GM12878 (cell line): Measurements from ENCODE around the gene IRGC. TPM values are rescaled to one million over a fixed set of nuclear protein-coding genes. Genes with fewer than 3 reads are reported as not detected.

Experiments used
- ATAC-seq: fragments of 200-7000 bp; cut with Tn5 transposase; 3 replicates; pipeline ENCODE4 v1.9.1; 2020; ENCODE audit warnings: mild to moderate bottlenecking, moderate library complexity
- BruUV-seq: library from RNA; stranded (reverse); fragments of 400-500 nt; replicated peaks from 2 replicates; lab custom pipeline; 2021; lab: Mats Ljungman, UMichigan
- CTCF ChIA-PET: fragments of 300-600 bp; sonication (Branson Sonifier 250); formaldehyde crosslinking; extraction: SDS; loops from one replicate; lab custom pipeline; 2021; ENCODE audit warnings: inconsistent platforms; lab: Yijun Ruan, JAX
- POLR2A ChIA-PET: fragments of 350-600 bp; formaldehyde crosslinking; extraction: SDS; loops from one replicate; lab custom pipeline; 2021; ENCODE audit warnings: inconsistent platforms; lab: Charles Lee
- RAD21 ChIA-PET: fragments of 300-600 bp; sonication (Branson Sonifier 250); formaldehyde crosslinking; loops from one replicate; lab custom pipeline; 2023; ENCODE audit warnings: antibody characterized with exemption; ENCODE audit not compliant: unreplicated experiment; lab: Charles Lee
- SMC1A ChIA-PET: fragments of 300-600 bp; sonication (Branson Sonifier 250); formaldehyde crosslinking; loops from one replicate; lab custom pipeline; 2023; ENCODE audit not compliant: unreplicated experiment, uncharacterized antibody; lab: Charles Lee
- DNase-seq: peaks from one replicate; pipeline ENCODE4 v3.0.0-alpha.2; 2011; ENCODE audit warnings: low read depth, low spot score
- FAIRE-seq: peaks from 3 replicates; lab custom pipeline; 2011; peaks lifted over from hg19 to GRCh38; lab: Jason Lieb, UNC
- H2AFZ ChIP-seq: 2 replicates; pipeline ENCODE4 v1.6.0; 2011; ENCODE audit warnings: low read depth, low read length, control low read depth; ENCODE audit not compliant: control insufficient read depth
- H3K27ac ChIP-seq: 2 replicates; pipeline ENCODE4 v1.5.1; 2011; ENCODE audit warnings: control low read depth; ENCODE audit not compliant: control insufficient read depth, insufficient read depth
- H3K27me3 ChIP-seq, 2 experiments: replicated peaks in 1 of 2; 2 replicates each; pipeline versions ENCODE4 v1.6.0 to v1.6.1; 2011; ENCODE audit warnings: low read length in 1 of 2; ENCODE audit not compliant: control insufficient read depth in 2 of 2, insufficient read depth in 2 of 2
- H3K36me3 ChIP-seq, 2 experiments: 2 replicates each; pipeline ENCODE4 v1.5.1; 2011; ENCODE audit warnings: low read length in 1 of 2; ENCODE audit not compliant: control insufficient read depth in 2 of 2, insufficient read depth in 2 of 2
- H3K4me1 ChIP-seq: 2 replicates; pipeline ENCODE4 v1.6.1; 2011; ENCODE audit warnings: mild to moderate bottlenecking, low read length, moderate library complexity, mixed read lengths; ENCODE audit not compliant: control insufficient read depth, insufficient read depth
- H3K4me2 ChIP-seq: 2 replicates; pipeline ENCODE4 v1.6.0; 2011; ENCODE audit warnings: control low read depth; ENCODE audit not compliant: control insufficient read depth, insufficient read depth
- H3K4me3 ChIP-seq: fragments of 200-600 bp; sonication (generic); 2 replicates; pipeline ENCODE4 v1.5.1; 2016
- H3K79me2 ChIP-seq: 2 replicates; pipeline ENCODE4 v1.6.0; 2011; ENCODE audit warnings: low read length; ENCODE audit not compliant: control insufficient read depth, insufficient read depth
- H3K9ac ChIP-seq: 2 replicates; pipeline ENCODE4 v1.8.0; 2011; ENCODE audit warnings: low read length, control low read depth, mixed read lengths; ENCODE audit not compliant: control insufficient read depth, insufficient read depth
- H3K9me3 ChIP-seq: replicated peaks from 3 replicates; pipeline ENCODE4 v1.5.1; 2011; ENCODE audit warnings: mild to moderate bottlenecking, low read length; ENCODE audit not compliant: control insufficient read depth, insufficient read depth
- H4K20me1 ChIP-seq: 2 replicates; pipeline ENCODE4 v1.6.0; 2011; ENCODE audit not compliant: control insufficient read depth, insufficient read depth
- BHLHE40 ChIP-seq, 2 experiments: fragments of 450-650 bp in 1 of 2; IDR thresholded peaks; 2 replicates each; pipeline ENCODE4 v1.6.1; 2011 to 2017; ENCODE audit warnings: low read depth in 2 of 2, borderline replicate concordance in 1 of 2, improper control_type of control experiment in 1 of 2, low read length in 1 of 2, mild to moderate bottlenecking in 1 of 2
- MTA2 ChIP-seq: fragments of 450-650 bp; IDR thresholded peaks from 2 replicates; pipeline ENCODE4 v1.6.1; 2016; ENCODE audit warnings: low read depth, mild to moderate bottlenecking, moderate library complexity
- SMAD1 ChIP-seq: fragments of 450-650 bp; IDR thresholded peaks from 2 replicates; pipeline ENCODE4 v1.6.1; 2018; ENCODE audit warnings: mild to moderate bottlenecking, low read depth; ENCODE audit not compliant: partially characterized antibody
- SPI1 ChIP-seq: IDR thresholded peaks from 2 replicates; pipeline ENCODE4 v1.6.1; 2011; ENCODE audit warnings: low read depth, mild to moderate bottlenecking, low read length, moderate library complexity, borderline replicate concordance; ENCODE audit not compliant: insufficient read depth
- YY1 ChIP-seq: IDR thresholded peaks from 2 replicates; pipeline ENCODE4 v1.6.1; 2011; ENCODE audit warnings: low read depth, mild to moderate bottlenecking, low read length
- WGBS: methylation state at CpG from one replicate; pipeline ENCODE4 v1.1.6; 2016; ENCODE audit warnings: low lambda C conversion rate; ENCODE audit not compliant: insufficient replicate concordance, insufficient coverage; ENCODE audit errors: missing lambda C conversion rate; 5-methylcytosine and 5-hydroxymethylcytosine counted together
- in situ Hi-C: fragments of 300-500 bp; cut with MboI; formaldehyde crosslinking; loops from 9 replicates; pipeline ENCODE4 v1.14.3; 2018; ENCODE audit warnings: mixed read lengths
- intact Hi-C: fragments of 100-400 bp; cut with micrococcal nuclease; formaldehyde crosslinking; loops from one replicate; pipeline ENCODE4 v1.14.2; 2022; ENCODE audit not compliant: unreplicated experiment
- polyA plus RNA-seq, 11 experiments: library from polyadenylated mRNA; depleted of rRNA in 4 of 11; unstranded in 6 of 11; stranded (reverse) in 5 of 11; fragments of >200 nt; fragmentation: Nextera tagmentation in 4 of 11; fragmentation: Illumina TruSeq in 1 of 11; extraction: Ambion mirVana in 4 of 11; extraction: Trizol in 1 of 11; gene quantifications; 1 replicate in 1 of 11; 2 replicates in 10 of 11; pipeline versions ENCODE4 v1.2.1 to v1.2.3, GENCODE V29; 2011 to 2016; ENCODE audit warnings: inconsistent platforms in 2 of 11, missing spikeins in 2 of 11, low read depth in 1 of 11
- total RNA-seq, 4 experiments: library from RNA; depleted of rRNA in 3 of 4; stranded (reverse); fragments of >200 nt in 3 of 4; fragmentation: Illumina TruSeq in 1 of 4; extraction: Trizol in 1 of 4; gene quantifications; 2 replicates each; pipeline versions ENCODE4 v1.2.1 to v1.2.3, GENCODE V29; 2013 to 2021
- TF ChIP-seq, protein P1 (sequence below): fragments of 450-650 bp; IDR thresholded peaks from 2 replicates; pipeline ENCODE4 v1.6.1; 2017; ENCODE audit warnings: mild to moderate bottlenecking

IRGC gene
- total and polyA plus RNA-seq, 10 of the 15 experiments (the other 5 are each of a cell fraction or from before 2014, with no cell fraction given) = 0.04 TPM; not detected in 9

DNA sequence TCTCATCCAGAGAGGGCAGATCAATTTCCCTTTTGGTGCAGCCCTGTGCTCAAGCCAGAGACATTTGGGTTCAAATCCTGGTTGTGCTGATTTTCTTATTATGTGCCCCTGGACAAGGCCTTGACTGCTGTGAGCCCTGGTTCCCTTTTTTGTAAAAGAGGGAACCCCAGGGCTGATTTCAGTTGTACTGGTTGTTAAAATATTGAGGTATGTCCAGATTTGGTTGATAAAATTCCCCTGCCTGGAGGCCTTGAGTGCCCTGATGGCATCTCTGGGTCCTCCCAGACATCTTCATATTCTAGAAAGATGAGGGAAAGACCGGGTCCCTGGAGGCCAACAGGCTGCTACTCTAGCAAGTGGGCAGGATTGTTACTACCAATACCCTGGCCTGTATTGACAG lies 31.6 kb upstream of the IRGC start:
- Histone ChIP-seq H4K20me1 (no peaks in the 10 kb centered on the region), H3K79me2 (no peaks in the 10 kb centered on the region), H3K9me3 (no peaks in the 10 kb centered on the region), H2AFZ (no peak overlapping the region), H3K4me2 (no peak overlapping the region), H3K4me1 (no peaks in the 10 kb centered on the region), H3K27ac (no peak overlapping the region), H3K36me3 (no peaks in the 10 kb centered on the region), H3K4me3 (no peak overlapping the region), H3K9ac (no peak overlapping the region), H3K27me3 (no peaks in the 10 kb centered on the region)
- ChIA-PET RAD21 (no interaction called here), SMC1A (interaction anchor here (0.8 kb wide), 1 partner anchor 41 kb away, joined by 3 read pairs; no protein-coding TSS in a partner anchor), POLR2A (no interaction called here), CTCF (no interaction called here)
- ATAC-seq (peak; percentile 31), DNase-seq (no peak), FAIRE-seq (peak; percentile 38)
- intact Hi-C loops = no loop called here
- in situ Hi-C loops = no loop called here
- WGBS = 0% methylated on average over 1 of the region's 1 CpG
- TF ChIP-seq SPI1 (peak; percentile 19; the same call in 1 of the 2 replicates), BHLHE40 (IDR thresholded peaks at IDR 0.05; ENCODE audit: borderline replicate concordance in 1 of 2, low read depth in 2 of 2, low read length in 1 of 2) (no peak), YY1 (no peak), MTA2 (no peak), SMAD1 (no peak)
- TF ChIP-seq, protein P1, sequence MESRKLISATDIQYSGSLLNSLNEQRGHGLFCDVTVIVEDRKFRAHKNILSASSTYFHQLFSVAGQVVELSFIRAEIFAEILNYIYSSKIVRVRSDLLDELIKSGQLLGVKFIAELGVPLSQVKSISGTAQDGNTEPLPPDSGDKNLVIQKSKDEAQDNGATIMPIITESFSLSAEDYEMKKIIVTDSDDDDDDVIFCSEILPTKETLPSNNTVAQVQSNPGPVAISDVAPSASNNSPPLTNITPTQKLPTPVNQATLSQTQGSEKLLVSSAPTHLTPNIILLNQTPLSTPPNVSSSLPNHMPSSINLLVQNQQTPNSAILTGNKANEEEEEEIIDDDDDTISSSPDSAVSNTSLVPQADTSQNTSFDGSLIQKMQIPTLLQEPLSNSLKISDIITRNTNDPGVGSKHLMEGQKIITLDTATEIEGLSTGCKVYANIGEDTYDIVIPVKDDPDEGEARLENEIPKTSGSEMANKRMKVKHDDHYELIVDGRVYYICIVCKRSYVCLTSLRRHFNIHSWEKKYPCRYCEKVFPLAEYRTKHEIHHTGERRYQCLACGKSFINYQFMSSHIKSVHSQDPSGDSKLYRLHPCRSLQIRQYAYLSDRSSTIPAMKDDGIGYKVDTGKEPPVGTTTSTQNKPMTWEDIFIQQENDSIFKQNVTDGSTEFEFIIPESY = no peak
- BruUV-seq = no TSS peak
